DND-41 (cell line): ENCODE measurements around the gene CCNG2.

Experiments
- ATAC-seq: fragments of 200-7000 bp; cut with Tn5 transposase; 3 replicates; pipeline ENCODE4 v1.9.1; 2021; ENCODE audit warnings: low read depth; ENCODE audit not compliant: insufficient read depth
- DNase-seq: peaks from one replicate; pipeline ENCODE4 v3.0.0-alpha.2; 2020
- H2AFZ ChIP-seq: 2 replicates; pipeline ENCODE4 v1.6.0; 2012; ENCODE audit warnings: low read depth, low read length
- H3K27ac ChIP-seq: 2 replicates; pipeline ENCODE4 v1.5.1; 2012; ENCODE audit warnings: low read length, inconsistent platforms
- H3K27me3 ChIP-seq: fragments of 200-600 bp; sonication (generic); 2 replicates; pipeline ENCODE4 v1.6.0; 2012; ENCODE audit warnings: low read length, mild to moderate bottlenecking, inconsistent platforms; ENCODE audit not compliant: insufficient read depth, poor library complexity
- H3K36me3 ChIP-seq: 2 replicates; pipeline ENCODE4 v1.5.1; 2012; ENCODE audit warnings: low read length, inconsistent platforms; ENCODE audit not compliant: insufficient read depth
- H3K4me1 ChIP-seq: 2 replicates; pipeline ENCODE4 v1.5.1; 2012; ENCODE audit warnings: mild to moderate bottlenecking, low read length; ENCODE audit not compliant: insufficient read depth
- H3K4me2 ChIP-seq: 2 replicates; pipeline ENCODE4 v1.6.0; 2012; ENCODE audit warnings: mild to moderate bottlenecking, moderate library complexity, low read length, inconsistent platforms; ENCODE audit not compliant: insufficient read depth
- H3K4me3 ChIP-seq, 2 experiments: fragments of 200-600 bp in 1 of 2; shearing (Covaris generic) in 1 of 2; 2 replicates each; pipeline ENCODE4 v1.5.1; 2012 to 2016; ENCODE audit warnings: inconsistent platforms in 2 of 2, low read length in 2 of 2, mild to moderate bottlenecking in 2 of 2, low read depth in 1 of 2, moderate library complexity in 1 of 2
- H3K79me2 ChIP-seq: 2 replicates; pipeline ENCODE4 v1.6.0; 2012; ENCODE audit warnings: low read length, inconsistent platforms; ENCODE audit not compliant: insufficient read depth
- H3K9ac ChIP-seq: 2 replicates; pipeline ENCODE4 v1.6.0; 2012; ENCODE audit warnings: low read depth, mild to moderate bottlenecking, inconsistent platforms, low read length, moderate library complexity
- H3K9me3 ChIP-seq: 2 replicates; pipeline ENCODE4 v1.5.1; 2012; ENCODE audit warnings: low read length, moderate library complexity, mild to moderate bottlenecking, inconsistent platforms; ENCODE audit not compliant: insufficient read depth, severe bottlenecking
- H4K20me1 ChIP-seq: 2 replicates; pipeline ENCODE4 v1.6.0; 2012; ENCODE audit warnings: low read length; ENCODE audit not compliant: insufficient read depth
- EZH2 ChIP-seq: IDR thresholded peaks from 3 replicates; pipeline ENCODE4 v1.6.1; 2012; ENCODE audit warnings: borderline replicate concordance, low read depth, mild to moderate bottlenecking, moderate library complexity, low read length, inconsistent platforms; ENCODE audit not compliant: severe bottlenecking
- TF ChIP-seq, protein P1 (sequence below): IDR thresholded peaks from 2 replicates; pipeline ENCODE4 v1.5.1; 2012; ENCODE audit warnings: borderline replicate concordance, low read length, moderate library complexity, mild to moderate bottlenecking; ENCODE audit not compliant: poor library complexity, severe bottlenecking; ENCODE audit errors: extremely low read depth

The CCNG2 gene

DNA sequence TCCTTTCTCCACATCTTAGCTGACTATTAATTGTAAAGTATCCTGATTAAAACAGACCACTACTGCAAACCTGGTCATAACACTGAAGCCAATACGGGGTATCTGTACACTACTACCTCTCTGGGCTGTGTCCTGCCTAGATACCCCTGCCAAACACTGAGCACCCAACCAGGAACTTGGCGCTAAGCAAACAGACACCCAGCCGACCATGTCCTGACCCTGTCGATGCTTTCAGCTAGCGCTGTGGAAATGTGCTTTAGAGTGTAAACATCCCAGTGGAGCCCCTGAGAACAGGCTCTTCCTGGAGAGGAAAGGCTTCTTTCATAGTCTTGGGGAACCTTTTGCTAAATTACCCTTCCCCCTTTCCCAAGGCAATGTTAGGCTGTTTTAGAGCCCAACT lies 52.9 kb downstream of the CCNG2 start:
- no peak overlapping the region for H3K4me2 ChIP-seq
- H3K4me3 ChIP-seq = no peak overlapping the region
- no peaks in the 10 kb centered on the region for H3K9me3 ChIP-seq
- no peak overlapping the region for H2AFZ ChIP-seq
- TF ChIP-seq EZH2 = no peak
- no peak overlapping the region for H3K27ac ChIP-seq
- H4K20me1 ChIP-seq = no peaks in the 10 kb centered on the region
- no peak overlapping the region for H3K9ac ChIP-seq
- DNase-seq = no peak
- no peak for ATAC-seq
- no peaks in the 10 kb centered on the region for H3K4me1 ChIP-seq
- no peaks in the 10 kb centered on the region for H3K27me3 ChIP-seq
- no peaks in the 10 kb centered on the region for H3K79me2 ChIP-seq
- H3K36me3 ChIP-seq = no peaks in the 10 kb centered on the region

DNA sequence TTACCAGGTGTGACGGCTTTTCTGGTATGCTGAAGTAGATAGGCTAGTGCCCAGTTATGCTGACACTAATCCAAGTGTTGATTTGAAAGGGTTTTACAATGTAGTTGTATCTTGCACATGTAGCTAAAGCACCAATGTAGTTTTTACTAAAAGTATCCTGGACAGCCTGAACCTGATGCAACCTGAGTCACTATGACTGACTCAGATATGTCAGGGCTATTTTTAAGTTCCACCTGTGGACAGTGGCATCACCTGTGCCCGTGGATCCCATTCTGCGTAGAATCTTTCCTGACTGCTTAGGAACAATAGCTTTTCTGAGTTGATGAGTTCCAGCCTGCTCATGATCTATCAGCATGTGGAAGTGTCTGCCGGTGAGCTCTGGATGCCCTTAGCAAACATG lies 58.1 kb downstream of the CCNG2 start:
- no peak overlapping the region for H3K4me3 ChIP-seq
- H3K4me2 ChIP-seq = no peak overlapping the region
- no peak overlapping the region for H3K9ac ChIP-seq
- ATAC-seq (no peak), DNase-seq (no peak)
- H2AFZ ChIP-seq = no peak overlapping the region
- H3K4me1 ChIP-seq = no peaks in the 10 kb centered on the region
- H3K79me2 ChIP-seq = no peaks in the 10 kb centered on the region
- H3K36me3 ChIP-seq = no peaks in the 10 kb centered on the region
- no peaks in the 10 kb centered on the region for H3K27me3 ChIP-seq
- no peaks in the 10 kb centered on the region for H4K20me1 ChIP-seq
- no peak overlapping the region for H3K27ac ChIP-seq
- no peaks in the 10 kb centered on the region for H3K9me3 ChIP-seq
- no peak for TF ChIP-seq EZH2
- TF ChIP-seq, protein P1, sequence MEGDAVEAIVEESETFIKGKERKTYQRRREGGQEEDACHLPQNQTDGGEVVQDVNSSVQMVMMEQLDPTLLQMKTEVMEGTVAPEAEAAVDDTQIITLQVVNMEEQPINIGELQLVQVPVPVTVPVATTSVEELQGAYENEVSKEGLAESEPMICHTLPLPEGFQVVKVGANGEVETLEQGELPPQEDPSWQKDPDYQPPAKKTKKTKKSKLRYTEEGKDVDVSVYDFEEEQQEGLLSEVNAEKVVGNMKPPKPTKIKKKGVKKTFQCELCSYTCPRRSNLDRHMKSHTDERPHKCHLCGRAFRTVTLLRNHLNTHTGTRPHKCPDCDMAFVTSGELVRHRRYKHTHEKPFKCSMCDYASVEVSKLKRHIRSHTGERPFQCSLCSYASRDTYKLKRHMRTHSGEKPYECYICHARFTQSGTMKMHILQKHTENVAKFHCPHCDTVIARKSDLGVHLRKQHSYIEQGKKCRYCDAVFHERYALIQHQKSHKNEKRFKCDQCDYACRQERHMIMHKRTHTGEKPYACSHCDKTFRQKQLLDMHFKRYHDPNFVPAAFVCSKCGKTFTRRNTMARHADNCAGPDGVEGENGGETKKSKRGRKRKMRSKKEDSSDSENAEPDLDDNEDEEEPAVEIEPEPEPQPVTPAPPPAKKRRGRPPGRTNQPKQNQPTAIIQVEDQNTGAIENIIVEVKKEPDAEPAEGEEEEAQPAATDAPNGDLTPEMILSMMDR = no peak

DNA sequence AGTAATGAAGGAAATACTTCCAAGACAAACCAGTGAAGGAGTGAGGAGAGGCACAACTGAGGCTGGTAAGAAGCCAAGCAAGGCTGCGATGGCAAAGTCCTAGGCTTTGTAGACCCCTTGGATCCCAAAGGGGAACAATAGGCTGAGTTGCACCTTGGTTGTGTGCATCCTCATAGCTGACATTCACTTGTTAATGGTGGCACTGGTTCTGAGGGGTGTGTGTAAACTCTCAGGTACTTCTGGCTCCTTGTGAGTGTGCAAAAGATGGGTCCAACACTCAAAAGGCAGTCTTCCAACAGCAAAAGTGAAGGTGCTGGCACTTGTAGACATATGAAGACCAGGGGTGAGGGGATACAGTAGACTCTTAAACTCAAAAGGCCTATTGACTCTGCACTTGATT lies 60.5 kb downstream of the CCNG2 start:
- TF ChIP-seq, protein P1 = no peak
- no peak for TF ChIP-seq EZH2
- Histone ChIP-seq H3K4me2 (no peak overlapping the region), H2AFZ (no peak overlapping the region), H3K9ac (no peak overlapping the region), H3K4me3 (no peak overlapping the region), H4K20me1 (no peaks in the 10 kb centered on the region), H3K36me3 (no peaks in the 10 kb centered on the region), H3K9me3 (no peaks in the 10 kb centered on the region), H3K27me3 (no peaks in the 10 kb centered on the region), H3K4me1 (no peaks in the 10 kb centered on the region), H3K79me2 (no peaks in the 10 kb centered on the region), H3K27ac (no peak overlapping the region)
- no peak for ATAC-seq
- no peak for DNase-seq

DNA sequence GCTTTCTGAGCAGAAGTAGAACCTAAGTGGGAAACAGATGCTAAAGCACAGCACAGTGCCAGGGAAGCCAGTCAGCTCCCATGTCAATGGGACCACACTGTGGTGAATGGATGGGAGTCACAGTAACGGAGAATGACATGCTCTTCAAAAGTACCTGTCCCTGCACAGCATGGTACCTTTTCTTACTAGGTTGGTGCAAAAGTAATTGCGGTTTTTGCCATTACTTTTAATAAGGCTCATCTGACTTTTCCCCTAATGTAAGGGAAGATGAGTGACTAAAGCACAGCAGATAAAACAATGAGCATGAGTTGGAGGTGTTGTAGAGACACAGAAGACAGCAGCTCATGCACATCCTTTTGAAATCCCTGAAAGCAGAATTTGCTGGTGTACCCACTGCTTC lies 62.3 kb downstream of the CCNG2 start:
- no peak for TF ChIP-seq EZH2
- TF ChIP-seq, protein P1 = no peak
- H3K9me3 ChIP-seq = no peaks in the 10 kb centered on the region
- H2AFZ ChIP-seq = no peak overlapping the region
- no peaks in the 10 kb centered on the region for H3K4me1 ChIP-seq
- no peak overlapping the region for H3K9ac ChIP-seq
- no peak overlapping the region for H3K4me2 ChIP-seq
- H3K27me3 ChIP-seq = no peaks in the 10 kb centered on the region
- no peak for ATAC-seq
- no peak for DNase-seq
- H3K36me3 ChIP-seq = no peaks in the 10 kb centered on the region
- H3K4me3 ChIP-seq = no peak overlapping the region
- H4K20me1 ChIP-seq = no peaks in the 10 kb centered on the region
- H3K79me2 ChIP-seq = no peaks in the 10 kb centered on the region
- no peak overlapping the region for H3K27ac ChIP-seq
